Right lobe of liver (tissue), 4 donors: ENCODE data around the gene ST7.

Source experiments
- CTCF ChIP-seq, 4 donors: fragments of 200-600 bp in 3 of 4; fragments of 450-650 bp in 1 of 4; IDR thresholded peaks; one replicate each; pipeline versions ENCODE4 v1.5.1 to v1.8.0; 2016 to 2022; ENCODE audit warnings: antibody characterized with exemption in 4 of 4, mild to moderate bottlenecking in 2 of 4
- POLR2A ChIP-seq: fragments of 450-650 bp; IDR thresholded peaks from one replicate; pipeline ENCODE4 v1.6.1; 2017; ENCODE audit warnings: antibody characterized with exemption, mild to moderate bottlenecking
- donor health status: DM: no; HTN: no; CAD: no.
- donor health status: DM: no; HTN: no; CAD: no.
- donor health status: DM: no; HTN: yes; CAD: no.

- no peak for TF ChIP-seq CTCF (IDR thresholded peaks at IDR 0.05)
- no peak for TF ChIP-seq POLR2A
Measured at GRCh38 chr7:117139397-117139984, 186.2 kb downstream of the ST7 start.
